Measurements from ENCODE around the gene CHD6. TPM values are rescaled to one million over a fixed set of nuclear protein-coding genes. Genes with fewer than 3 reads are reported as not detected.

Gene CHD6
- total RNA-seq, 1 experiment from 2014 or later = 25.3 TPM

DNA sequence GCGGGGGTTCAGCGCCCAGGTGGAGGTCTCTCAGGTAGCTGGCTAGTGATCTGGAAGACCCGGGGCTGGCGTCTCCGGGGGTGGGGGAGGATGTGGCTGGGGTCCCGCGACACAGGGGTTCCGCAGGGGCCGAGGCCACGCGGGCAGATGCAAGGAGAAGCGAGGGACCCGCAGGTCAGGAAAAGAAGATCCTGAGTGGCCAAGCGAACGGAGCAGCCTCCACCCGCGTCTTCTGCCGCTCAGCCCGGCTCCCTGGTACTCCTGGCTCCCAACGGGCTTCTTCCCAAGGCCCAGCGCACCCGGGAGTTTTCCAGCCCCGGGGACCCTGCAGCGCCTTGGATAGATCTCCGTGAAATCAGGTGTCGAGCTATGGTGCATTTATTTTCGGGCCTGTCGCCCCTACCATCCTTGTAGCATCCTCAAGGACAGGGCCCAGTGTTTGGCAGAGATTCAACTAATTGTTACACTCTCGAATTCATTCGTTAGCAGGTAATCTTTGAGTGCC, 682 bp upstream of the CHD6 start:
- H3K79me2 ChIP-seq (ENCODE audit: low read length) = peaks cover 37% of the 10 kb centered on the region
- DNase-seq = no peak
- H3K9me2 ChIP-seq (replicated peaks; ENCODE audit: insufficient read depth, low read length) = no peaks in the 10 kb centered on the region
- peak overlapping the region; percentile 62 for H2AFZ ChIP-seq (ENCODE audit: low read length)
- H3K4me3 ChIP-seq (ENCODE audit: low read length) = peak overlapping the region; percentile 67
- H4K20me1 ChIP-seq (ENCODE audit: insufficient read depth, low read depth, low read length) = peaks cover 24% of the 10 kb centered on the region
- H3K9ac ChIP-seq (ENCODE audit: low read length) = peak overlapping the region; percentile 70
- H3K27ac ChIP-seq (ENCODE audit: low read length) = no peak overlapping the region
- no peaks in the 10 kb centered on the region for H3K36me3 ChIP-seq (ENCODE audit: insufficient read depth, low read length)
- H3K4me2 ChIP-seq (ENCODE audit: low read depth, low read length, poor library complexity, severe bottlenecking) = peak overlapping the region; percentile 70
- no peaks in the 10 kb centered on the region for H3K9me3 ChIP-seq (ENCODE audit: low read length)
- peaks cover 37% of the 10 kb centered on the region for H3K4me1 ChIP-seq (ENCODE audit: low read length)
- H3K27me3 ChIP-seq (ENCODE audit: low read length) = no peaks in the 10 kb centered on the region

- H4K20me1 ChIP-seq (ENCODE audit: insufficient read depth, low read depth, low read length) = peaks cover 34% of the 10 kb centered on the region
- no peaks in the 10 kb centered on the region for H3K27me3 ChIP-seq (ENCODE audit: low read length)
- H3K9ac ChIP-seq (ENCODE audit: low read length) = peak overlapping the region; percentile 64
- no peaks in the 10 kb centered on the region for H3K36me3 ChIP-seq (ENCODE audit: insufficient read depth, low read length)
- peak; percentile 73 for DNase-seq
- H3K9me2 ChIP-seq (replicated peaks; ENCODE audit: insufficient read depth, low read length) = no peaks in the 10 kb centered on the region
- peak overlapping the region; percentile 71 for H3K4me3 ChIP-seq (ENCODE audit: low read length)
- no peak overlapping the region for H2AFZ ChIP-seq (ENCODE audit: low read length)
- H3K4me2 ChIP-seq (ENCODE audit: low read depth, low read length, poor library complexity, severe bottlenecking) = peak overlapping the region; percentile 76
- H3K79me2 ChIP-seq (ENCODE audit: low read length) = peaks cover 52% of the 10 kb centered on the region
- H3K4me1 ChIP-seq (ENCODE audit: low read length) = peaks cover 53% of the 10 kb centered on the region
- no peaks in the 10 kb centered on the region for H3K9me3 ChIP-seq (ENCODE audit: low read length)
- no peak overlapping the region for H3K27ac ChIP-seq (ENCODE audit: low read length)
Measured at GRCh38 chr20:41617059-41617901, 897 bp downstream of the CHD6 start.

GRCh38 chr20:41616228-41616627, 1.9 kb downstream of the CHD6 start:
- Histone ChIP-seq H3K9me3 (ENCODE audit: low read length) (no peaks in the 10 kb centered on the region), H3K9ac (ENCODE audit: low read length) (0 out of 2 replicates have a peak overlapping the region, but pooled peaks have one; percentile 64), H3K4me3 (ENCODE audit: low read length) (peak overlapping the region; percentile 71; the same call in 1 of the 2 replicates), H3K27ac (ENCODE audit: low read length) (no peak overlapping the region), H3K79me2 (ENCODE audit: low read length) (peaks cover 63% of the 10 kb centered on the region), H3K4me2 (ENCODE audit: low read depth, low read length, poor library complexity, severe bottlenecking) (peak overlapping the region; percentile 76), H4K20me1 (ENCODE audit: insufficient read depth, low read depth, low read length) (peaks cover 40% of the 10 kb centered on the region), H2AFZ (ENCODE audit: low read length) (no peak overlapping the region), H3K9me2 (replicated peaks; ENCODE audit: insufficient read depth, low read length) (no peaks in the 10 kb centered on the region), H3K27me3 (ENCODE audit: low read length) (no peaks in the 10 kb centered on the region), H3K36me3 (ENCODE audit: insufficient read depth, low read length) (no peaks in the 10 kb centered on the region), H3K4me1 (ENCODE audit: low read length) (peaks cover 61% of the 10 kb centered on the region)
- DNase-seq = no peak

DNA sequence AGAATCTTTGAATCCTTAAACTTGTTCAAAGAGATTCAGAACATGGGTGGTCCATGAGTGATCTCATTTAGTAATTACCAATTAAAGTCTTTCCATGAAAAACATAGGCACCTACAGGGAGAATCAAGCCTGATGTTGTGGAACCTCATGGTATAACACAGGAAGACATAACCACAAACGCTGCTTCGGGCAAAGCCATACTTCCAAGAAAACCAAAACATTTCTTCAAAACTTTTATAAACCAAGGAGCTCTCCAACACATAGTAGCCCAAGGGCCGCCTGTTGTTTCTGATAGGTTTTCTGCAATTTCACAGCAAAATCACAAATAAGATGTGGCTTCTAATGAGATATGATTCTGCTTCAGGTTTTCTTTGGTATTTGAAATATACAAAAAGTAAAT, 2.5 kb downstream of the CHD6 start:
- peaks cover 40% of the 10 kb centered on the region for H4K20me1 ChIP-seq (ENCODE audit: insufficient read depth, low read depth, low read length)
- peaks cover 68% of the 10 kb centered on the region for H3K79me2 ChIP-seq (ENCODE audit: low read length)
- no peak overlapping the region for H3K4me3 ChIP-seq (ENCODE audit: low read length)

DNA sequence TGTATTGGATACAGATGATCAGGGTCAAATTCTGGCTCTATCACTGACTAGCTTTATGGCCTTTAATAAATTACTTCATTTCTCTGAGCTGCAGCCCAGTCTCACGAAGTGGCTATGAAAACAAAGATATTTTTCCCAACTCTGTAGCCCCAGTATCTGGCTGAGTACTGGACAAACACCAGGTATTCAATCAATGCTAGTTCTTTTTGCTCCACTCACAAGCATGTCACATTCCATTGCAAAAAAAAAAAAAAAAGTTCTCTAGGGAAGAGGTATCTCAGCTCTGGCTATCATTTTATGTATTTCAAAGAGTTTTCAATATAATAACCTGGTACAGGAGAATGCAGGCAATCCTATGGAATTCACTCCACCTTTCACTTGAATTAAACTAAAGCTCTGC, 3.1 kb downstream of the CHD6 start:
- Histone ChIP-seq H3K9me2 (replicated peaks; ENCODE audit: insufficient read depth, low read length) (no peaks in the 10 kb centered on the region), H4K20me1 (ENCODE audit: insufficient read depth, low read depth, low read length) (peaks cover 40% of the 10 kb centered on the region), H2AFZ (ENCODE audit: low read length) (no peak overlapping the region), H3K27me3 (ENCODE audit: low read length) (no peaks in the 10 kb centered on the region), H3K36me3 (ENCODE audit: insufficient read depth, low read length) (no peaks in the 10 kb centered on the region), H3K4me2 (ENCODE audit: low read depth, low read length, poor library complexity, severe bottlenecking) (peak overlapping the region; percentile 36), H3K4me1 (ENCODE audit: low read length) (peaks cover 62% of the 10 kb centered on the region), H3K9me3 (ENCODE audit: low read length) (no peaks in the 10 kb centered on the region), H3K79me2 (ENCODE audit: low read length) (peaks cover 72% of the 10 kb centered on the region), H3K4me3 (ENCODE audit: low read length) (no peak overlapping the region), H3K9ac (ENCODE audit: low read length) (no peak overlapping the region), H3K27ac (ENCODE audit: low read length) (no peak overlapping the region)
- no peak for DNase-seq

More for the DNA sequence above, 2.5 kb downstream of the CHD6 start:
- no peak for DNase-seq
- H3K4me2 ChIP-seq (ENCODE audit: low read depth, low read length, poor library complexity, severe bottlenecking) = peak overlapping the region; percentile 36
- H3K9me2 ChIP-seq (replicated peaks; ENCODE audit: insufficient read depth, low read length) = no peaks in the 10 kb centered on the region
- no peak overlapping the region for H3K27ac ChIP-seq (ENCODE audit: low read length)
- H3K27me3 ChIP-seq (ENCODE audit: low read length) = no peaks in the 10 kb centered on the region
- H3K4me1 ChIP-seq (ENCODE audit: low read length) = peaks cover 62% of the 10 kb centered on the region
- no peaks in the 10 kb centered on the region for H3K36me3 ChIP-seq (ENCODE audit: insufficient read depth, low read length)
- no peaks in the 10 kb centered on the region for H3K9me3 ChIP-seq (ENCODE audit: low read length)
- peak overlapping the region; percentile 29; the same call in 1 of the 2 replicates for H3K9ac ChIP-seq (ENCODE audit: low read length)
- no peak overlapping the region for H2AFZ ChIP-seq (ENCODE audit: low read length)

GRCh38 chr20:41613321-41613720, 4.9 kb downstream of the CHD6 start:
- Histone ChIP-seq H3K4me3 (ENCODE audit: low read length) (no peak overlapping the region), H3K9me2 (replicated peaks; ENCODE audit: insufficient read depth, low read length) (no peaks in the 10 kb centered on the region), H3K79me2 (ENCODE audit: low read length) (peaks cover 89% of the 10 kb centered on the region), H3K36me3 (ENCODE audit: insufficient read depth, low read length) (no peaks in the 10 kb centered on the region), H2AFZ (ENCODE audit: low read length) (no peak overlapping the region), H3K4me1 (ENCODE audit: low read length) (peaks cover 58% of the 10 kb centered on the region), H3K4me2 (ENCODE audit: low read depth, low read length, poor library complexity, severe bottlenecking) (peak overlapping the region; percentile 54), H3K9me3 (ENCODE audit: low read length) (no peaks in the 10 kb centered on the region), H3K9ac (ENCODE audit: low read length) (no peak overlapping the region), H4K20me1 (ENCODE audit: insufficient read depth, low read depth, low read length) (peaks cover 40% of the 10 kb centered on the region), H3K27me3 (ENCODE audit: low read length) (no peaks in the 10 kb centered on the region), H3K27ac (ENCODE audit: low read length) (no peak overlapping the region)
- DNase-seq = no peak

DNA sequence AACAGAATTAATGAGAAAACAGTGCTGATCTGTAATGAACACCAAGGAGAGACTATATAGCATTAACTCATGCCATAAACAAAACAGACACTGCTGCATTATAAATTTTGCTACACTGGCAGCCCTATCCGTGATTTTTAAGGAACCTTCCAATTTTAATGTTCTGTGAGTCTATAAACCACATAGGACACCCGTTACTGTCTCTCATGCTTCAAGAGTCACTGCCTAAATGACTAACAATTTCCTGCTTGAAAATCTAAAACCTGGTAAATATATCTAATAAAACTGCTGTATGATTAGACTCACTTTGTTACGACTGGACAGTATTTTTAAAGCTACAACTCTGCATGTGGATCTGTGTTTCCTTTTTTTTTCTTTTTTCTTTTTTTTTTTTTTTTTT, 8.7 kb downstream of the CHD6 start:
- H3K27me3 ChIP-seq (ENCODE audit: low read length) = no peaks in the 10 kb centered on the region
- H3K9ac ChIP-seq (ENCODE audit: low read length) = no peak overlapping the region
- no peak overlapping the region for H2AFZ ChIP-seq (ENCODE audit: low read length)
- H3K9me2 ChIP-seq (replicated peaks; ENCODE audit: insufficient read depth, low read length) = no peaks in the 10 kb centered on the region
- DNase-seq = no peak
- H3K4me2 ChIP-seq (ENCODE audit: low read depth, low read length, poor library complexity, severe bottlenecking) = no peak overlapping the region
- H3K9me3 ChIP-seq (ENCODE audit: low read length) = peaks cover under 1% of the 10 kb centered on the region; the same call in 1 of the 2 replicates
- H4K20me1 ChIP-seq (ENCODE audit: insufficient read depth, low read depth, low read length) = peaks cover 15% of the 10 kb centered on the region
- H3K4me1 ChIP-seq (ENCODE audit: low read length) = peaks cover 31% of the 10 kb centered on the region
- peaks cover 93% of the 10 kb centered on the region for H3K79me2 ChIP-seq (ENCODE audit: low read length)
- H3K27ac ChIP-seq (ENCODE audit: low read length) = no peak overlapping the region
- H3K36me3 ChIP-seq (ENCODE audit: insufficient read depth, low read length) = 0 out of 2 replicates have a peak, but pooled peaks cover 3% of the 10 kb centered on the region
- H3K4me3 ChIP-seq (ENCODE audit: low read length) = no peak overlapping the region

DNA sequence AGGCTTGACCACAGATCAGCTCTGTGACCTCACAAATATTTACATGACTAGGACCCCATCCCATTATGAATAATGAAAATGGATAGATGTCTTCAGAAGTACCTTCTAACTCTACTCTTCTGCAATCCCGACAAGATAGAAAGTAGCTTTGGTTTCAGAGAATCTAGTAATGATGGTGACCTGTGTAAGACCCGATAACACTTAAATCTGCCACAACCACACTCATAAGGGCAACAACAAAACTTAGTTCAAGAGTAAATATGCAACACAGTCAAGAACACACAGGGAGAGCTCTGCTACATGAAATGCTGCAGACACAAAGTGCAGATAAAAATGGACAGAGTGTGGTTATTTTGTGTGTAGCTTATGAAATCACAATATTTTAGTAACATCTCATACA, 9.6 kb downstream of the CHD6 start:
- H3K4me2 ChIP-seq (ENCODE audit: low read depth, low read length, poor library complexity, severe bottlenecking) = no peak overlapping the region
- H3K79me2 ChIP-seq (ENCODE audit: low read length) = peaks cover 93% of the 10 kb centered on the region
- H4K20me1 ChIP-seq (ENCODE audit: insufficient read depth, low read depth, low read length) = peaks cover 14% of the 10 kb centered on the region
- H3K27ac ChIP-seq (ENCODE audit: low read length) = no peak overlapping the region
- H3K9me3 ChIP-seq (ENCODE audit: low read length) = peaks cover 3% of the 10 kb centered on the region; the same call in 1 of the 2 replicates
- H3K9ac ChIP-seq (ENCODE audit: low read length) = no peak overlapping the region
- H3K27me3 ChIP-seq (ENCODE audit: low read length) = no peaks in the 10 kb centered on the region
- no peaks in the 10 kb centered on the region for H3K9me2 ChIP-seq (replicated peaks; ENCODE audit: insufficient read depth, low read length)
- DNase-seq = no peak
- no peak overlapping the region for H3K4me3 ChIP-seq (ENCODE audit: low read length)
- no peak overlapping the region for H2AFZ ChIP-seq (ENCODE audit: low read length)
- H3K36me3 ChIP-seq (ENCODE audit: insufficient read depth, low read length) = 0 out of 2 replicates have a peak, but pooled peaks cover 5% of the 10 kb centered on the region
- peaks cover 23% of the 10 kb centered on the region for H3K4me1 ChIP-seq (ENCODE audit: low read length)

Data from Karpas-422 (cell line).